ENCODE results near the gene CCL14. TPM values are rescaled to one million over a fixed set of nuclear protein-coding genes. Genes with fewer than 3 reads are reported as not detected.

Gene CCL14
- total RNA-seq, 4 donors from 2014 or later = 3.5 to 28.2 (median 17.3) TPM

- TF ChIP-seq POLR2A (IDR thresholded peaks at IDR 0.05) (no peak), CTCF (IDR thresholded peaks at IDR 0.05) (no peak)
- no peak for DNase-seq (ENCODE audit: low spot score in 2 of 2)
- intact Hi-C loops (cut with DNase I; ENCODE audit: low total_unique reads) = no loop called here
- WGBS, 2 donors = 90 to 95% methylated on average over 5 of the region's 5 CpGs
- no peak overlapping the region for H3K4me3 ChIP-seq (ENCODE audit: low read depth, poor library complexity, severe bottlenecking)
Observed at GRCh38 chr17:35936063-35936462, 50.5 kb downstream of the CCL14 start.

- intact Hi-C loops (cut with DNase I; ENCODE audit: low total_unique reads) = no loop called here
- no peak for TF ChIP-seq POLR2A (IDR thresholded peaks at IDR 0.05)
- TF ChIP-seq CTCF (IDR thresholded peaks at IDR 0.05) = no peak
- H3K4me3 ChIP-seq (ENCODE audit: low read depth, poor library complexity, severe bottlenecking) = no peak overlapping the region
- DNase-seq (ENCODE audit: low spot score in 2 of 2) = no peak
- WGBS, 2 donors = 83 to 85% methylated on average over 10 of the region's 10 CpGs
Observed at GRCh38 chr17:35934760-35935159, 51.8 kb downstream of the CCL14 start.

Other genes starting within 250 kb of the CCL14 start
- gene GAS2L2, start 233.5 kb downstream of the CCL14 start, total RNA-seq = under 1 TPM in 1 of 4 donors, not detected in 3; 0.93 TPM
- not detected for gene C17orf50, start 225.8 kb downstream of the CCL14 start, total RNA-seq
- 100 to 1,000 TPM in 1 of 4 donors, 10 to 100 TPM in 3; 62.5 to 115 (median 79.1) TPM for gene MMP28, start 191.1 kb downstream of the CCL14 start, total RNA-seq
- gene TAF15, start 177.2 kb downstream of the CCL14 start, total RNA-seq = 10 to 100 TPM; 39.0 to 79.0 (median 60.0) TPM
- not detected for gene HEATR9, start 117.8 kb downstream of the CCL14 start, total RNA-seq
- 1 to 10 TPM in 3 of 4 donors, under 1 TPM in 1; 0.91 to 2.2 (median 1.2) TPM for gene CCL5, start 106.4 kb downstream of the CCL14 start, total RNA-seq
- not detected for gene RDM1, start 56.0 kb downstream of the CCL14 start, total RNA-seq
- not detected for gene LYZL6, start 43.0 kb downstream of the CCL14 start, total RNA-seq
- gene CCL16, start 5.2 kb downstream of the CCL14 start, total RNA-seq = under 1 TPM in 1 of 4 donors, not detected in 3; 0.39 TPM
- gene CCL15, start 14.8 kb upstream of the CCL14 start, total RNA-seq = not detected
- gene CCL23, start 31.2 kb upstream of the CCL14 start, total RNA-seq = 10 to 100 TPM in 1 of 4 donors, 1 to 10 TPM in 1, under 1 TPM in 1, not detected in 1; 0.95 to 11.2 (median 3.9) TPM
- under 1 TPM in 1 of 4 donors, not detected in 3; 0.19 TPM for gene CCL18, start 77.5 kb upstream of the CCL14 start, total RNA-seq
- 1 to 10 TPM in 1 of 4 donors, under 1 TPM in 1, not detected in 2; 0.79 to 2.9 TPM for gene CCL3, start 103.4 kb upstream of the CCL14 start, total RNA-seq
- gene CCL4, start 117.1 kb upstream of the CCL14 start, total RNA-seq = under 1 TPM in 3 of 4 donors, not detected in 1; 0.29 to 0.76 (median 0.61) TPM
- gene TBC1D3B, start 189.9 kb upstream of the CCL14 start, total RNA-seq = 1 to 10 TPM in 3 of 4 donors, under 1 TPM in 1; 0.76 to 9.4 (median 5.8) TPM
- gene CCL3L1, start 210.0 kb upstream of the CCL14 start, total RNA-seq = not detected
- 1 to 10 TPM in 1 of 4 donors, not detected in 3; 1.1 TPM for gene CCL4L2, start 224.3 kb upstream of the CCL14 start, total RNA-seq

Measured in lower leg skin (tissue), 4 donors.